Endometrial microvascular endothelial cells (primary cell): ENCODE measurements around the gene ODAD2. TPM values are rescaled to one million over a fixed set of nuclear protein-coding genes. Genes with fewer than 3 reads are reported as not detected.

Source experiments
- in situ Hi-C: cut with HindIII; loops from 2 replicates; pipeline ENCODE4 v1.10.0; 2017; ENCODE audit warnings: low sequenced_read_pairs, low pct_unique_long_range_greater_than_20kb; ENCODE audit errors: inconsistent ontology term
- total RNA-seq: library from RNA; depleted of rRNA; stranded (reverse); fragments of >200 nt; gene quantifications from one replicate; pipeline ENCODE4 v1.2.3, GENCODE V29; 2015; ENCODE audit errors: inconsistent ontology term

ODAD2 gene
- total RNA-seq, 1 donor from 2014 or later, result 8.8 TPM

- in situ Hi-C loops, result no loop called here
Observed at GRCh38 chr10:27794157-27794556, 204.7 kb downstream of the ODAD2 start.

GRCh38 chr10:27792216-27792615 lies 206.7 kb downstream of the ODAD2 start:
- in situ Hi-C loops, result no loop called here

- in situ Hi-C loops, result no loop called here
Observed at GRCh38 chr10:27784272-27784671, 214.6 kb downstream of the ODAD2 start.

- in situ Hi-C loops, result no loop called here
Observed at GRCh38 chr10:27783660-27784059, 215.2 kb downstream of the ODAD2 start.

GRCh38 chr10:27779462-27780015 lies 219.3 kb downstream of the ODAD2 start:
- in situ Hi-C loops, result no loop called here

- in situ Hi-C loops, result no loop called here
Observed at GRCh38 chr10:27774831-27775230, 224.0 kb downstream of the ODAD2 start.

- in situ Hi-C loops, result no loop called here
Observed at GRCh38 chr10:27771231-27771630, 227.6 kb downstream of the ODAD2 start.

GRCh38 chr10:27770181-27770580 lies 228.7 kb downstream of the ODAD2 start:
- in situ Hi-C loops, result no loop called here
